Endometrium (tissue), 2 donors: ENCODE measurements around the gene TYK2.

Experiments used
- FAIRE-seq: peaks from 2 replicates; lab custom pipeline; 2012; peaks lifted over from hg19 to GRCh38; lab: Jason Lieb, UNC
- donor health status: control.
- donor health status: control.

TYK2 gene

DNA sequence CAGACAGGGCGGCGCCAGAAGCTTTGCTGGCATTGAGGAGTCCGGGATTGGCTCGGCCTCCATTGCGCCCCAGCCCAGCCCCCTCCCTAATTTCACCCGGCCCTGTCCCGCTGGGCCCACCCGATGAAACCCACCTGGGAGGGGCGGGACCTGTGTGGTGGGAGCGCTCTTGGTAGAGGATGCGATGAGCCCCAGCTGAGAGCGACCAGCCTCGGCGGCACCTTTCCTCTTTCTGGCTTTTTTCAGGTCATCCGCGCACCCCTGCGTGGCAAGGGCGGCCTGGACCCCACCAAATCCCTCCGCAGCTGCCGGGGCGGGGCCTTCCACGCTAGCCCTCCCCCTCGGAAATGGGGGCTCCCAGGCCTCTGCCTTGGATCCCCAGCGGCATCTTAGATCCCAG, 70.9 kb downstream of the TYK2 start, which contains the start of gene ZGLP1:
Gene ZGLP1, minus strand, starts transcription at position 393 of the 400 bp plus-strand sequence.
- FAIRE-seq, result no peak

- no peak for FAIRE-seq
These were observed 74.0 kb downstream of the TYK2 start for GRCh38 chr19:10306327-10306726.

- no peak for FAIRE-seq
These were observed 75.1 kb downstream of the TYK2 start for GRCh38 chr19:10305139-10305806.
